Nucleus accumbens (tissue), 56 donors: ENCODE data around the gene IL20.

ENCODE experiments used
- DNase-seq, 56 donors: peaks; one replicate each; lab custom pipeline; 2025; lab: John Stamatoyannopoulos, UW

Gene IL20

GRCh38 chr1:206873603-206874188, 8.3 kb downstream of the IL20 start:
- no peak for DNase-seq

DNA sequence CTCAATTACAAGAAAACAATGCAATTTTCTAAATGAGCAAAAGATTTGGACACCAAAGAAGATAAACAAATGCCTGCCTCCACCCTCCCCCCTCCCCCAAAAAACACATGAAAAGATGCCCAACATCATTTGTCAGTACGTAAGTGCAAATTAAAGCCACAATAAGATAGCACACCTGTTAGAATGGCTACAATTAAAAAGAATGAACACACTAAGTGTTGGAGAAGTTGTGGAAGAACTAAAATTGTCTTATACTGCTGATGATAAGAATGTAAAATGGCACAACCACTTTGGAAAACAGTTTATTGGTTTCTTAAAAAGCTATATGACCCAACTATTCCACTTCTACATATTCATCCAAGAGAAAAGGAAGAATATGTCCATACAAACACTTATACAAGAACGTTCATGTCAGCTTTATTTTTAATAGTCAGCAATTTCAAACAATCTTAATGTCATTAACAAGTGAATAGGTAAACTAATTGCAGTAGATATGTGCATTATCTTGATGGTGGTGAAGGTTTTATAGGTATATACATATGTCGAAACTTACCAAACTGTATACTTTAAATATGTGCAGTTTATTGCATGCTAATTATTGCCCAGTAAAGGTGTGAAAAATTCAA, 10.4 kb downstream of the IL20 start:
- no peak for DNase-seq

- no peak for DNase-seq
Measured at GRCh38 chr1:206878456-206878855, 13.0 kb downstream of the IL20 start.

DNA sequence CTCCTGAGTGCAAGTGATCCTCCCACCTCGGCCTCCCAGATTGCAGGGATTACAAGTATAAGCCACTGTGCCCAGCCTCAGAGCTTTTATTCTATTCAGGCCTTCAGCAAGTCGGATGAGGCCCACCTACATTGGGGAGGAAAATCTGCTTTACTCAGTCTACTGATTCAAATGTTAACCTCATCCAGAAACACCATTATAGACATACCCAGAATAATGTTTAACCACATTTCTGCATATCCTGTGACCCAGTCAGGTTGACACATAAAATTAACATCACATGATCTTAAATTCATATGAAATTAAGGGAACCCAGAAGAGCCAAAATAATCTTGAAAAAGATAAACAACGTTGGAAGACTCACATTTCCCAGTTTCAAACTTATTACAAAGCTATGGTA, 14.9 kb downstream of the IL20 start:
- DNase-seq: no peak

DNA sequence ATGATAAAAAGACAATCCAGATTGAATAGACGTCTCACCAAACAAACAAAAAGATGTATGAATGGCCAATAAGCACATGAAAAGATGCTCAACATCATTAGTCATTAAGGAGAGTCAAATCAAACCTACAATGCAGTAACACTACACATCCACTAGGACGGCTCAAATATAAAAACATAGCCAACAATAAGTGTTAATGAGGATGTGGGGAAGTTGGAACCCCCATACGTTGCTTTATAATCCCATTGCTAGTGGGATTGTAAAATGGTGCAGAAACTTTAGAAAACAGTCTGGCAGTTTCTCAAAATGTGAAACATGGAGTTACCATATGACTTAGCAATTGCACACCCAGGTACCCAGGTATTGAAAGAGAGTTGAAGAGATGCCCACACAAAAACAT, 17.1 kb downstream of the IL20 start:
- DNase-seq: no peak

- DNase-seq: no peak
Measured at GRCh38 chr1:206883160-206883559, 17.7 kb downstream of the IL20 start.

DNA sequence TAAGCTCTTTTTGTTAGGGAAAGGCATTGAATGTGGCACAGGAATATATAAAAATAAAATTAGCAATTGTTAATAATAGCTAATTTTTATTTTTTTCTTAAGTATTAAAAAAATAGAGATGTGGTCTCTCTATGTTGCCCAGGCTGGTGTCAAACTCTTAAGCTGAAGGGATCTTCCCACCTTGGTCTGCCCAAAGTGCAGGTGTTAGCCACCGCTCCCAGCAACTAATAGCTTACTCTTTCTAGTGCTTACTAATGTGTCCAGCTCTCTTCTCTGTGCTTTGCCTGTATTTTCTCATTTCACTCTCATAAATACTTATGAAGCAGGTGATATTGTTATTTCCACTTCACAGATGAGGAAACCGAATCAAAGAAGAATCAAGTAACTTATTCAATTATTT, 18.5 kb downstream of the IL20 start:
- no peak for DNase-seq

- DNase-seq: no peak
Measured at GRCh38 chr1:206885341-206886060, 20.1 kb downstream of the IL20 start.

- DNase-seq: no peak
Measured at GRCh38 chr1:206886831-206887230, 21.4 kb downstream of the IL20 start.

DNA sequence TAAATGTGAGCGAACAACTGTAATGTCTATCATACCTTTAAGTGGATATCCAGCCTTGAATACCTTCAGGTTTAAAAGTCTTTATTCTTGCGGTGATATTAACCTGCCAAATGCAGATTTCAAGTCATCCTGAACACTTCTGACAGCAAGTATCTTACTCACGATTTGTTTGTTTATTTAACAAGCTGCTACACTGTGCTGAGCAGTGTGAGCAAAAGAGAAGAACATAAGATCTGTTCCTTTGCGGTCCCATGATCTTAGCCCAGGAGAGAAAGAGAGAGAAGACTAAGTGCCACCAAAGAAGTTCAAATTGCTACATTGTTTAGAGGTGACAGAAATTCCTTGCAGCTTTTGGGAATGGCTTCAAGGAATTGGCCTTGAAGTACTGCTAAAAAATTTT, 22.3 kb downstream of the IL20 start:
- DNase-seq: no peak

DNA sequence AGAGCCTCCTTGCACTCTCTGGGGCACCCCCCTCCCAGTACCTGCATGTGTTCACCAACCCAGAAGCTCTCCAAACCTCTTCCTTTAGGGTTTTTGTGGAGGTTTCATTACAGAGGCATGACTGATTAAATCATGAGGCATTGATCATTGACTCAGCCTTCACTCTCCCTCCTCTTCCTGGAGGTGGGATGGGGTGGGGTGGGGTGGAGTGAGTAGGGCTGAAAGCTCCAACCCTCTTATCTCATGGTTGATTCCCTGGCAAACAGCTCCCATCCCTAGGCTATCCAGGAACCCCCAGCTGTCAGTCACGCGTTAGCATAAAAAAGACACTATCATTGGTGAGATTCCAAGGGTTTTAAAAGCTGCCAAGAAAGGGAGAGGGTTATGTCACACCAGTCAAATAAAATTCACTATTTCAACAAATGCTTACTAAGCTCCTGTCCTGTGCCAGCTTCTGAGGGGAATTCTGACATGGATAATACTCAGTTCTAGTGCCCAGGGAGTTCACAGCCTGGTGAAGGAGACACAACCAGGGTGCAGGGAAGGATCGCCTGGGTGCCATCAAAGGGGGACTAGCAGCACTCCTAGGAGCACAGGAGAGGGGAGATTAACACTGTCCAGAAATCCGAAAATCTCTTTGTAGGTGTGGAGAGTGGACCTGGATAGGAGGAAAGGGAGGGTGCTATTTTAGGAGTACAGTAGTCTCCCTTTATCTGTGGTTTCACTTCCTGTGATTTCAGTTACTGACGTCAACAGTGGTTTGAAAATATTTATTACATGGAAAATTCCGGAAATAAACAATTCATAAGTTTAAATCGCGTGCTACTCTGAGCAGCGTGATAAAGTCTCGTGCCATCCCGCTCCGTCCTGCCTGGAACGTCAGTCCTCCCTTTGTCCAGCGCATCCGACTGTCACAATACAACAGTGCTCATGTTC, 25.0 kb downstream of the IL20 start:
- DNase-seq: no peak

DNA sequence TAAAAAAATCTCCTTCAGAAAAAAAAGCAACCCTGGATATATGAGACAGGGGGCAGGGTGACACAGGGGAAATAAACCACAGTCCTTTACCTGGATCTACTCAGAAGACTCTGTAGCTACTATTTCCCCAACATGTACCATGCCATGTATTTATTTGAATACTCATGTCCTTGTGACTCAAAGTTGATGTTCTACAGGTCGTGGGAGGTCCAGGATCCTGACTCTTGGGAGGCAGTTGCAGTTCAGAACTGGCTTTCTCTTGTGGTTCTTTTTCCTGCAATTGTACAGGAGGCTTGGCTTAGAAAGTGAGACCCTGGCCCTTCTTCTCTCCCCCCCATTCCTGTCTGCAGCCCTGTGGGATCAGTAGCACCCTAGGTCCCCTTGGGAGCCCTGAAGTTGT, 26.0 kb downstream of the IL20 start:
- no peak for DNase-seq

GRCh38 chr1:206892351-206892984, 27.0 kb downstream of the IL20 start:
- no peak for DNase-seq

- no peak for DNase-seq
Measured at GRCh38 chr1:206893380-206893779, 28.0 kb downstream of the IL20 start.

- no peak for DNase-seq
Measured at GRCh38 chr1:206895325-206895724, 29.9 kb downstream of the IL20 start.

- DNase-seq: no peak
Measured at GRCh38 chr1:206895837-206896242, 30.4 kb downstream of the IL20 start.

DNA sequence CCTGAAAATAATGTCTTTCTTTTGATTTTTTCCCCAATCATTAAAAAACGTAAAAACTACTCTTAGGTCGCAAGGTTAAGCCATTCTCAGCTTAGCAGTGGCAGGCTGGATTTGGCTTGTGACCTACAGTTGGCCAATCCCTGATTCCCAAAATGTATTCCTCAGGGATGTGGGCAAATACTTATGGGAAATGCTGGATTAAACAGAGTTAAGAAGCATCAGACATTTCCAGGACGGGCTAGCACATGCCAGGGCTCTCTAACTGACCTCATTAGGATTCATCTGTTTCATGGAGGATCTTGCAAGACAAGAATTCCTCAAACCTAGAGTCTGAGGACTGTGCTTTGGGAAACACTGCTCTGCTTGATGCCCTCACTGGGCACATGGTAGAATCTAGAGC, 30.8 kb downstream of the IL20 start:
- DNase-seq: no peak

- no peak for DNase-seq
Measured at GRCh38 chr1:206897175-206897574, 31.8 kb downstream of the IL20 start, which contains the start of gene IL24. IL24 (plus strand) TSS chr1:206897443; CDS start chr1:206897833, 390 bp downstream.

DNA sequence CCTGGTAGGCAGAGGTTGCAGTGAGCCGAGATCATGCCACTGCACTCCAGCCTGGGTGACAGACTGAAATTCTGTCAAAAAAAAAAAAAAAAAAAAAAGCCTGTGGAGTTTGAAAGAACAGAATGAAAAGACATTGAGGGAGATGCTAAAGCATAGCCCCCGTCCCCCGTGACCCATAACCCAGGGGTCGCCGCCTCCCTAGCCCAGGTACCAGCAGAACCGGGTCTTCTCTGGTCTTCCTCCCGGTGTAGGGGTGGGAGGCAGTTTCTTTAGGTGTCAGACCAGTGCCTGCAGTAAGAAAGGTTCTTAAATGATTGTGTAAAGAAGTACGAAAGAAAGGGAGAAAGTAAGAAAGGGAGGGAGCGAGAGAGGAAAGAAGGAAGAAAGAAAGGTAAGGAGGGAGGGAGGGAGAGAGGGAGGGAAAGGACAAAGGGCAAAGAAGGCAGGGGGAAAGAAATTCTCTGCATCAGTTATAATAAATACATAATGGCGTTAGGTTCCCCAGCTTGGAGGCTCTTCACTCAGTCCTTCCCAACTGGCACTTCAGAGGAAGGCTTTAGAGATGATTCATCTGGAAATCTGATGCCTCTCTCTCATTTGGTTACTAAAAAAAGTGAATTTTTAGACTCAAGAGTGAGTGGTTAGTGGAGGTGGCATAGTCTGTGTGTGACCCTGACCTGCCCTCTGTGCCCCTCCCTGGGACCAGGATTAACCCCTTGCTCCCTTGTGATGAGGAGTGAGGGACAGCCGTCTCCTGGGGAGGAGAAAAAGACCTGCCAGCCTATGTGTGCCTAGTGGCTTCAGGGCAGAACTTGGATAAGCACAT, 32.9 kb downstream of the IL20 start:
- no peak for DNase-seq
